HG03521 (cell line): Measurements from ENCODE around the gene MAFF.

ENCODE experiments used
- ATAC-seq: cut with Tn5 transposase; IDR thresholded peaks from one replicate; pipeline ENCODE4 v1.9.1; 2021; ENCODE audit warnings: mild to moderate bottlenecking, moderate library complexity; ENCODE audit not compliant: unreplicated experiment

MAFF gene

DNA sequence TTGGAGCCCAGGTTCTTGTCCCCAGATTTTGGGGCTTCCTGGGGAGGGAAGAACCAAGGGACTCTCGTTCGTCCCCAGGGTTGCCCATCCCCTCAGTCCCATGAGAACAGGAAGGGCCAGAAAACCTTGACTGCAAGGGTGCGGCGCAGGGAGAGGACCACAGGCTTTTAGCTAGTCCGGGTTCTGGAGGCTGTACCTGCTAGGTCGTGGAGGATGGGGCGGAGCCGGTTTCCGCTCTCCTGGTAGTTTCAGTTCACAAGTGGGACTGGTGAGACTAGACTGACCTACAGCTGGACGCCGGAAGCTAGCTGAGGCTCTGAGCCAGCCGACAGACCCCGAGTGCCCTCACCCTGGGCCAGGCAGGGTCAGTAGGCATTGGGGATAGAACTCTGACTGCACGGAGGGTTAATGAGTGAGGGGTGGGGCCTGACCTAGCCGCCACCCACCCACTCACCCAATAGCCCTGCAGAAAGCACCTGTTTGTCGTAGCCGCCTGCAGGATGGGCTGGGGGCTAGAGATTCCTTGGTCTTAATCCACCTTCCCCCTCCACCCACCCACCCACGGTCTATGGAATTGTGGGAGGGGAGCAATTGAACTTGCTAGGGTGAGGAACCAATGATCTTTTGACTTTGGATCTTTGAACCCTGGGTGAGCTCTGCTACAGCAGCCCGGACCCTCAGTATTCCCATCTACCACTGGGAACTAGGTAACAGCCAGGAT, 1.5 kb downstream of the MAFF start:
- ATAC-seq, result no peak

DNA sequence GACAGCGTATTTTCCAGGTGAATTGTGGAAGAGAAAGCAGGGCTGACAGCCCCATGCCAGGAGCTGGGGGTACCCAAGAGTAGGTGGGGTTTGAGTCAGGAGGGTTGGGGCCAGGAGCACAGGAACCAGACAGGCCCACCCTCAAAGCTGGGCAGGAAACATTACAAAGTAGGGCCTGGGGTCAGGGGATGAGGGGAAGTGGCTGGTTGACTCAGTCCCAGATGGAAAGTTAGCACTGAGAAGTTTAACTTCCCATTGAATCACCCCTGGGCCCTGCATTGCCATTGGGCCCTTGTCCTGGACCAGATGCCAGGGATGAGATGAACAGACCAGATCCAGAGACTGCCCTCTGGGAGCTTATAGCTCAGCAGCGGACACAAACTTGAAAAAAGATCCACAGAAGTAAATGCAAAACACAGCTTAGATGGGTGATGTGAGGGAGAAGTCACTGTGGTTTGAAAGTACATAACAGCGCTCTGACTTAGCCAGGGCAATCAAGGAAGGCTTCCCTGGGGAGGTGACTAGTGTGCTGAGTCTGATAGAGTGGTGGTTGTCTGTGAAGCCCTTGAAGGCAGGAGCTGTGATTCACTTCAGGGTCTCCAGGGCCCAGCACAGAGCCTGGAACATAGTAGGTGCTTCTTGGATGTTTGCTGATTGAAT, 2.2 kb downstream of the MAFF start:
- no peak for ATAC-seq

DNA sequence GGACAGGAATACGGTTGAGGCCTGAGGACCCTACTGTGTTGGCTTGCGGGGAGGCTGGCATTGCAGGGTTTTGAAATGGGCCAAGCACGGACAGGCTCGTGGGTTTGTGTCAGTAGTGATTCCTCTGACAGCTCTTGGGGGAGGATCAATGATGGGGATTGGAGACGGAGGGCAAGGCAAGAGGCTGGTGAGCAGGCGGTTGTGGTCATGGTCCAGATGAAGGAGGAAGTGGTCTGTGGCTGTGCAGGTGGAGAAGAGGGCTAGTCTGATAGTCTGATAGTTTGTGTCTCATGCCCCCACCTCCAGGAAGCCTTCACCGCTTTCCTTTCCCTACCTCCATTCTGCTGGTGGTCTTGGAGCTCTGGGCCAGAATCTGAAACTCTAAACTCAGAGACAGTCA, 3.0 kb downstream of the MAFF start:
- no peak for ATAC-seq

DNA sequence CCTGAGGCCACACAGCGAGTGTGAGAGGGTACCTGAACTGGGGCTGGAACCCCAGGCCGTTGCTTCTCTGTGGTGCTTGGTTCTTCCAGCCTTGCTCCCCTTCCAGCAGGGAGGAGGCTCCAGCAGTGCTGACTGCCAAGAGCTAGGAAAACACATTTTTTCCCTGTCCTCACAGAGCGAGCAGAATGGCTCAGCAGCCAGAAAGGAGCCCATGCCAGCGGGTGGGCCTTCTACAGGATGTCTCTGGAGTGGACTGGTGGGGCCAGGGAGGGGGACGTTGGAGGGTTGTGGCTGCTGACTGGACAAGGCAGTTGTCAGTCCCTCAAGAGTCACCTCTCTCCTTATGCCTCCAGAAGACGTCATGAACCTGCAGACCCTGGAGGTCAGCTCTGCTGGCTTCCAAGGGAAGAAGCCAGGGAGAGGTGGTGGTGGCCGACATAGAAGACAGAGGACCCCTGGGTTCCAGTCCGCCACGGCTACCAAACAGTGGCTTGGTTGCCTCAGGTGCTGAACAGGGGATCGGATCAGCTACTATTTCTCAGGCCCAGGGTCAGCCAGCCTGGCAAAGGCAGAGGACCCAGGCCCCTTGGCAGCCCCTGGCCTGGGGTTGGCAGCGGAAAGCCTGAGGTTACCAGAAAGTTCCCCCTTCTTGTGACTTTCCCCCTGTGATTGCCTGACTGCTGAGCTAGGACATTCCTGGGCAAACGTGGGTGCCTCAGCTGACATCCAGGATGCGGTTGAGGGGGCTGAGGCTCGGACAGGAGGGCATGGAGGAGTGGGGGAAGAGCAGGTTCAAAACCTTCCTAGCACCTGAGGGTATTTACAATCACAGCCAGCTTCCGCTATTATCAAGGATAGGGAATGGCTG, 3.7 kb downstream of the MAFF start:
- ATAC-seq, result no peak

DNA sequence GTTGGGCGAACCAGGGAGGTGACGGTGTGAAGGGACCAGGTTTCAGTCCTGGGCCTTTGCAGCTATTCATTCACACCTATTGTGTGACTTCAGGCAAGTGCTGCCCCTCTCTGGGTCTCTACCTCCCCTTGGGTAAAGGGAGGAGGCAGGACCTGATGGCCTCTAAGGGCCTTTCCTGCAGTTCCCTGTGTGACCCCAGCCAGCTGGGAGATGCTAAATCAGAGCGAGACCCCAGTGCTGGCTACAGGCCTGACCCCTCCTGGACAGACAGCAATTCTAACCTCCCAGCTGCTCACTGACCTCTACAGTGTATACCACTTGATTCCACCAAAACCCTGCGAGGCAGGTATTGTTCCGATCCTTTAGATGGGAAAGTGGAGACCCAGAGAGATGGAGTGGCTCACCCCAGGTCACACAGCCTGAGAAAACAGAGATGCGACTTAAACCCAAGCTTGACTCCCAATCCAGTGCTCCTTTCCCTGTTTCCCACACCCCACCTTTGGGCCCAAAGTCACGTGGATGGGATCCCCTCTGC, 6.2 kb downstream of the MAFF start:
- no peak for ATAC-seq

DNA sequence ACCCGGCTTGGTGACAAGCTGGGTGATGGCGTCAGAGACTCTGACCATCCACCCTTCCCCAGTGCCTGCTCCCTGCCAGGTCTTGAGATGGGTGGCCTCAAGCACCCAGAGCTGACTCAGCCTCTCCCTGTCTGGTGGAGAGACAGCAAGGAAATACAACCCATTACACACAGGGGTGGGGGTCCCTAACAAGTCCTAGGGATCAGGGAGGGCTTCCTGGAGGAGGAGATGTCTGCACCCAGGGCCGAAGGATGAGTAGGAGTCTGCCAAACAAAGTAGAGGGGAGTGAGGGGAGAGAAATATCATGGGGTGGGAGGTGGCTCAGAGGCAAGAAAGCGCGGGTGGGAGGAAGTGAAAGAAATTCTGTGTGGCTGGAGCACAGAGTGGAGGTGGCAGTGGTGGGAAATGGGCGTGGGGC, 6.8 kb downstream of the MAFF start:
- no peak for ATAC-seq

DNA sequence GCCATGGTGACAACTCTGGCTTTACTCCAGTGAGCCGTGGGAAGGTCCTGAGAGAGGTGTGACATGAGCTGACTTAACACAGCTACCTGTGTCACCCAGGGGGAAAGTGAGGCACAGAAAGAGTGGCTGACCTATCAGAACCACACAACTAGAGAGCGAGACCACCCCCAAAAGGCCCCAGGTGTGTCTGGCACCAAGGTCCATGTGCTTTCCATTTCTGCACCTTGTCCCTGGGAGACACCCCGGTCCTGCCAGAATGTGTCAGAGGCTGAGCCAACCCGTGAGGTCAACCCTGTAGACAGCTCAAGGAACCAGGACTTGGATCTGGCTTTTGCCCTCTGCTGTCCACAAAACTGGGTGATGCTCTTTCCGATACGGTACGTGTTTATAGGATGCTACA, 9.8 kb downstream of the MAFF start:
- ATAC-seq, result no peak

DNA sequence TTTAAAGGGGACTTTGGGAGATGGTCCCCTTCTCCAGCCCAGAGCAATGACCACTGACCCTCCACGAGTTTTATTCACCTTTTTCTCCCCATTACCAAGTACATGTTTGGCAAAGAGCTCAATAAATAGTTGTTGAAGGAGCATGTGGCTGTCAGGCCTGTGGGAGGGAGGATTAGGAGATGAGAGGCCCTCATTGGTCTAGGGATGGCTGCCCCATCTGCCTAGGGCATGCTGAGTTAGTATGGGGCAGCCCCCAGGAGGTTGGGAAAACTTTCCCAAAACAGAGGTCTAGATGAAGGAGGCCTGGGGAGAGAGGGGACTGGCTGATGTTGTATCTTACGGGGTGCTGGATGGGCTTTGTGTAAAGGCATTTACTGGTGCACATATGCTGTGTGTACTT, 10.6 kb downstream of the MAFF start:
- ATAC-seq, result no peak

DNA sequence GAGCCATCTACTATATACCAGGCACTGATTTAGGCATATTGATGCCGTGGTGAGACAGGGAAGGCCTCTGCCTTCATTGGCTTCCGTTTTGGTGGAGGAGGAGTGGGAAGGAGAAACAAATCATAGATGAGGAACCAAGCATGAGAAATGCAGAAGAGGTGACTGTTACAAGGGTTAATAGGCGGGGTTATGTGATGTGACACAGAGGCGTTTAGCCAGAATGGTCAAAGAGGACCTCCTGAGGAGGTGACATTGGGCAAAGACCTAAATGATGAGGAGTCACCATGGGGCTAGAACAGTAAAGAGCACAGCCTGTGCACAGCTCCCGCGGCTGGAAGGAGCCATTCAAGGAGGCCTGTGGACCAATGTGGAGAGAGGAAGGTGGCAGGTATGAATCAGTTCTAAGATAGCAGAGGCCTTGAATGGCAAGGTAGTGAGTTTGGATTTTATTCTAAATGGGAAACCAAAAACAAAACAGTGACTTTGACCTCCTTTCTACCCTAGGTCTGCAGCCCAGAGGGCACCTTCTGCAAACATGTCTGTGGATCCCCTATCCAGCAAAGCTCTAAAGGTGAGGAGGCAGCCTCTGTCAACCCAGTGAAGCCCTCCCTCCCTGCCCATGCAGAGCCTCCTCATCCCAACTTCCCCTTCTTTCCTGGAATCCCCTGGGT, 11.7 kb downstream of the MAFF start:
- ATAC-seq, result no peak

DNA sequence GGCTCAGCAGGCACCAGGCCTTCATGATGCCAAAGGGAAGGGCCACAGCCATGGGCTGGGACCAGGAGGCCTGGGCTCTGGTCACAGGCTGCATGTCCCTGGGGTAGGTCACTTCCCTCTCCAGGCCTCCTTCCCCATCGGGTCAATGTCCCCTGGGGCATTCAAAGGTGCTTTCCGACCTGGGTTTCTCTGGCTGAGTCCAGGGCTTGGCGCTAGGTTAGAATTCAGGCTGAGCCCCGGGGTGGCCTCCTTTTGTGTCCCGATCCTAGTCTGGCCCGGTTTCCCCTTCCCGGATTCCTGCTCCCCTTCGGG, 12.2 kb downstream of the MAFF start:
- no peak for ATAC-seq

DNA sequence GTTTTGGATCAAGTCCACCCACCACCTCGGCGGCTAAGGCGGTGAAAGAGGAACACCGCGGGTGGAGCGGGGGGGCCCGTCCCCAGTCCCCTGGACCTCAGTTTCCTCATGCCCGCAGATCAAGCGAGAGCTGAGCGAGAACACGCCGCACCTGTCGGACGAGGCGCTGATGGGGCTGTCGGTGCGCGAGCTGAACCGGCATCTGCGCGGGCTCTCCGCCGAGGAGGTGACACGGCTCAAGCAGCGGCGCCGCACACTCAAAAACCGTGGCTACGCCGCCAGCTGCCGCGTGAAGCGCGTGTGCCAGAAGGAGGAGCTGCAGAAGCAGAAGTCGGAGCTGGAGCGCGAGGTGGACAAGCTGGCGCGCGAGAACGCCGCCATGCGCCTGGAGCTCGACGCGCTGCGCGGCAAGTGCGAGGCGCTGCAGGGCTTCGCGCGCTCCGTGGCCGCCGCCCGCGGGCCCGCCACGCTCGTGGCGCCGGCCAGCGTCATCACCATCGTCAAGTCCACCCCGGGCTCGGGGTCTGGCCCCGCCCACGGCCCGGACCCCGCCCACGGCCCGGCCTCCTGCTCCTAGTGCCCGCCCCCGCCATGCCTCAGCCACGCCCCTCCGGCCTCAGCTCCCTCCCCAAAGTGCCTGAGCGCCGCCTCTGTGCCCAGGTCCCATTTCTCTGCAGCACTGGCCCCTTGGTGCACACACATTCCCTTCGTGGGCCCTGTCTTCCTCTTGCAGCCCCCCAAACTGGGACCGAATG, 12.7 kb downstream of the MAFF start:
- ATAC-seq, result no peak

DNA sequence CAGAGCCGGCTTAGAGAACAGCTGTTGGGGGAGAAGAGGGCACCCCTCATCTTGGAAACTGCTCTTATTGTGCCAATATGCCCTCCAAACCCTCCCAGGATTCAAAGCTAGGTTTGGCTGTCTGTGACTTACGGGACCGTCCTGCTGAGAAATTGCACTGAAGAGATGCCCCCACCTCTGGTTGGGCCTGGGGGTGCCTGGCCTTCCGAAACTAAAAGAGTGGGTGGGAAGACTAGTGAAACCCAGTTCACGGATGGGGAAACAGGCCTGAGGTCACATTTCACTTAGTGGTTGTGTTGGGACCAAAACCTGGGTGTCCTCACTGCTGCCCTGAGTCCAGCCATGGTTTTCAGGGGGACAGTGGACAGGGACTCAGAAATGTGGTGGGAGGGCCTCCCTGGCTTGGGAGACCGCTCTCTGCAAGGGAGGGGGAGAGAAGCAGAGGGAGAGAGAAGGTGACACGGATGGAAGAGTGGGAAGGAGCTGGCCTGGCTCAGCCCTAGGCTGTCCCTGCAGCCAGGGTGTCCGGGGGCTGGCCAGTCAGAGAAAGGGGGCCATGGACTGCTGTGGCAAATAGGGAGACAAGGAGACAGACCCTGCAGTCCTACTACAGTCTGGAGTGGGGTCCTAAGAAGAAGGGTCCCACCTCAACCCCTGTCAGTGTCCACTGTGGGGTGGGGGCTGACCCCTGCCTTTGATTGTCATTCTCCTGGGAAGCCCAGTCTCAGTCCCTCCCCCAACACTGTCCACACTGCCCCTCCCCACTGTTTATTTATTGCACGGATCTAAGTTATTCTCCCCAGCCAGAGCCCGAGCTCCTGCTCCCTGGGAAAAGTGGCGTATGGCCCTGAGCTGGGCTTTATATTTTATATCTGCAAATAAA, 13.6 kb downstream of the MAFF start:
- ATAC-seq, result no peak

DNA sequence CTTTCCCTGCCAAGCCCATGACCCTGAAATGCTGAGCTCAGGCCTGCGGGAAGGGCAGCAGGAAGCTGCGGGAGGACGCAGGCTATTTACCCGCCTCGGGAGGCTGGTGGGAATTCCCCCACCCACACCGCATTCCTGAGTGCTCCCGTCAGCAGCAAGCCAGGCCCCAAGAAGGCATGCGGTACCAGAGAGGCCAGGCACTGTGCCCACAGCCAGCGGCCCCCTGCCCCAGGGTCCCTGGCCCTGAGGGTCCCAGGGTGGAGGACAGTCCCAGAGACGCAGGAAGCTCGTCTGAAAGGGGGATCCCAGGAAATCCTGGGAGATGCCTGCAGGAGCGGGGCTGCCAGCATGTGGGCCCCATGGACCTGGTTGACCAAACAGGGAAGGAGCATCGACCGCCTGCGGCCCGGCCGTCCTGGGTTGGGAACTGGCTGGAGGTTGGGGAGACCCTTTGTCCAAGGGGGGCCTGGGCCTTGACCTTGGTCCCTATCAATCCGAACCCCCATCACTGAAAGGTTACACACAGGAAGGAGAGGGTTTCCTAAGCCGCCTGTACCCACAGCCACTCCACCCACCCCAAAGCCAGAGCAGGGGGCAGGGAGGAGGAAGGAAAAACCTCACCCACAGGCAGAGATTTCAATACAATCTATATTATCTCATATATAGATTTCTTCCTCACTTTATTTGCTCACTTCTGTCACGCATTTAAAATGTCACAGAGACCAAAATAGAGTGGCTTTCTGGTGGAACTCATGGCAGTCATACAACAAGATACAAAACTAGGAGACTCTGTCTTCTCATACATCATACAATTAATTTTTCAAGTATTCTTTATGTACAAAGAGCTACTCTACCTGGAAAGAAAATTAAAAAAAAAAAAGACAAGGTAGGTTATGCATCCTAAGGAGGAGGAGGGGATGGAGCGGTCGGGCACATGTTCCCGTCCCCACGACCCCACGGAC, 17.1 kb downstream of the MAFF start:
- no peak for ATAC-seq

DNA sequence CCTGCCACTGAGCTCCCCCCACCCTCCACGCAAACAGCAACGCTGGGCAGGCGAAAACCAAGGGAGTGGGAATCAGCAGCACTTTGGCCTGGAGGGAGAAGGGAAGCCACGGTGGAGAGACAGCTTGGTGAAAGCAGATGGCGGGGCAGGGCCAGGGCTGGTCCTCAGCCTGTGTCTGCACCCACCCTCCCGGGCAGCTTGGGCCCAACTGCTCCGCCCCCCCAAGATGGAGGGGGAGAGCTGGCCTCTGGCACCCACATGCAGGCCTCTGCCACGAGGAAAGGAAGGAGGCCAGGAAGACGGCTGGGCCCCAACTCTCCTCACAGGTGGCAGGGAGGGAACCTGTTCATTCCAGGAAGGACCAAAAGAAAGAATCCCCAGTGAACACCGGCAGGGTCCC, 17.8 kb downstream of the MAFF start:
- ATAC-seq, result no peak

DNA sequence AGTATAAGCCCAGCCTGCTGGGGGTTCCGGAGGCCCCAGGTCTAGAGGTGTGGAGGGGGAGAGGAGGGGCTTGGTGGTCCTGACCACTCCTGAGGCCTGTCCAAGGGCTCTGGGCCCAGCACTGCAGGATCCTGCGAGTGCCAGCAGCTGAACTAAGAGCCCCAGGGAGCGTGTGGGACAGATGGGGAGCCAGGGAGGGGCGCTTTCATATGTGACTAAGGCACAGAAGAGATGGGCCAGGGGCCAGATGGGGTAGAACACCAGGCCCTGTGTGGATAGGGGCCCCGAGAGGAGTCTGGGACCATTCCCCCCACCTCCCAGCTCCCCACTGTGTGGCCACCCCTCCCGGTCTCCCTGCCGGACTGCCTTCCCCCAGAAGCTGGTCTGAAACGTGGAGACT, 18.4 kb downstream of the MAFF start:
- no peak for ATAC-seq

DNA sequence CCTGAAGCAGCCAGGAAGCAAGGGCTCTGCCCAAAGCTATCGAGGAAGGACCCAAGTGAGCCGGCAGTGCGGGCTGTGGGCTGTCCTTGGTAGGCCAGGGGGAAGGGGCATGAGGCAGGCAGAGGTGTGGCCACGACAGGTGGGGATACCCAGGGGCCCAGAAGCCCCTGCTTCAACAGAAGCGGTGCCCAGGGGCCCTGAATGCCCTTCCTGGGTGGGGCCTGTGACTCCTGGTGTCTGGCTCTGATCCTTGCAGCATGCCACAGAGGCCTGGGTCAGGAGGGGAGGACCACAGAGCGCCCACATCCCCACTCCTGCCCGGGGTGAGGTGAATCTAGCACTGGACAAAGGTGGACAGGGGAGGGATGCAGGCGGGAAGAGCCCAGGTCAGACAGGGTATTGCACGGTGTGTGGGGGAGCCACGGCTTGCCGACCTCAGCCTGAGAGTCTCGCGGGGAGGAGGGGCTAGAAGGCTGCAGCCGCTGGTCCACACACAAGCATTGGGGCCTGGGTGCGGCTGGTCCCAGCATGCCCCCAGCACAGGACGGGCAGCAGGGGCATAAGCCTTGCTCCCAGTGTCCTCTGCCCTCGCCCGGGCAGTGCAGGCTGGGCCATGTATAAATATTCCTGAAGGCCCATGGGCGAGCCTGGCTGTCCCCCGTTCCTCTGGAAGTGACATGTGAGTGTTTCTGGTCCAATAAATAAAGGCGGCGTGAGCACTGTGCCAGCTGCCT, 19.0 kb downstream of the MAFF start:
- ATAC-seq, result no peak

DNA sequence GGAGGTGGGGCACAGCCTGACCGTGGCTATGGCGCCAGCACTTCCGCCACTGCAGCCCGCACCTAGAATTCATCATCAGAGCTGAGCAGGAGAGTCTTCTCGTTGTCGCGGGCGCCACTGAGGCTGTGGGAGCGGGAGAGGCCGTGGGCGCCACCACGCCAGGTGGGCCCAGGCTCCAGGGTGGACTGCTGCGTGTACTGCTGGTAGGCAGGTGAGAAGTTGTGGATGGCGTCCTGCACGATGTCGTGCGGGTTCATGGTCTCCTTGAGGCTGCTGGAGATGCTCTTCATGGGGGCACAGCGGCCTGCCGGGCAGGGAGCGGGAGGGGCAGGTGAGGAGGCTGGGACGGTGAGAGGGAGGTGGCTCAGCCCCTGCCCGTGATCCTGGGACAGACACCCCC, 19.6 kb downstream of the MAFF start:
- ATAC-seq, result no peak
